ENCODE data around the gene AP3S2. TPM values are rescaled to one million over a fixed set of nuclear protein-coding genes. Genes with fewer than 3 reads are reported as not detected.

Gene AP3S2
- total RNA-seq, 2 donors from 2014 or later = 32.3 to 57.6 TPM

GRCh38 chr15:89864958-89865739 lies 28.6 kb downstream of the AP3S2 start:
- Histone ChIP-seq H3K27ac (peak overlapping the region; percentile 62 to 93 (median 75)), H3K27me3 (no peaks in the 10 kb centered on the region), H3K9me3 (no peaks in the 10 kb centered on the region), H3K36me3 (replicated peaks in 1 of 2; ENCODE audit: insufficient read depth in 1 of 2, low read depth in 2 of 2) (no peaks in the 10 kb centered on the region), H3K4me1 (peaks cover 73% of the 10 kb centered on the region), H3K4me3 (no peak overlapping the region)
- DNase-seq (peak in 3 of 4 donors; percentile 55 to 71 (median 70)), ATAC-seq (peak; percentile 76)
- intact Hi-C loops (cut with DNase I) = no loop called here
- 21 to 26% methylated on average over 3 of the region's 3 CpGs for WGBS, 2 donors
- peak in 2 of 3 donors; percentile 32 to 50 for TF ChIP-seq POLR2A (IDR thresholded peaks at IDR 0.05)
- peak in 1 of 7 experiments; percentile 12 for TF ChIP-seq CTCF (IDR thresholded peaks at IDR 0.05)

DNA sequence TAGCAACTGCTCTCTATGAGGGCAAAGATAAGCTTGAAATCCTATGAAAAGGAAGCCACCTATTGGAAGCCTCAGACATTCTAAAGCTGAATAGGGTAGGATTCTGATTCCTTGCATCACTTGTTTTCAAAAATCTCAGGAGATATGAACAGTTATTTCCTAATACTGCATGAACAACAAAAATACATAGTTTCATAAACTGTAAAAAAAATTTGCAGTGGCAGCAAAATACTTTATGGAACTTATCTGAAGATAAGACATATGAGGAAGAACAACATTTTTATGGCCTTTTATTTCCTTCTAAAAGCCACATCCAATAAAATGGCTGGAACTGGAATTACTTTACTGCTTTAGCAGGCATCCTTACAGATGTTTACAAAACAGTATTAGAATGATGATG lies 29.9 kb downstream of the AP3S2 start:
- Histone ChIP-seq H3K27me3 (no peaks in the 10 kb centered on the region), H3K9me3 (no peaks in the 10 kb centered on the region), H3K27ac (peak overlapping the region in 3 of 4 donors; percentile 62 to 93 (median 72)), H3K36me3 (replicated peaks in 1 of 2; ENCODE audit: insufficient read depth in 1 of 2, low read depth in 2 of 2) (no peaks in the 10 kb centered on the region), H3K4me3 (no peak overlapping the region), H3K4me1 (peaks cover 78% of the 10 kb centered on the region)
- no peak for DNase-seq
- ATAC-seq = no peak
- intact Hi-C loops (cut with DNase I) = no loop called here
- no peak for TF ChIP-seq POLR2A (IDR thresholded peaks at IDR 0.05)
- TF ChIP-seq CTCF (IDR thresholded peaks at IDR 0.05) = no peak

- no peaks in the 10 kb centered on the region for H3K9me3 ChIP-seq
- H3K36me3 ChIP-seq (replicated peaks in 1 of 2; ENCODE audit: insufficient read depth in 1 of 2, low read depth in 2 of 2) = no peaks in the 10 kb centered on the region
- TF ChIP-seq POLR2A (IDR thresholded peaks at IDR 0.05) (no peak), CTCF (IDR thresholded peaks at IDR 0.05) (no peak)
- peaks cover 99% of the 10 kb centered on the region for H3K4me1 ChIP-seq
- ATAC-seq = no peak
- WGBS, 2 donors = 16 to 27% methylated on average over 2 of the region's 2 CpGs
- no peak overlapping the region for H3K4me3 ChIP-seq
- peak overlapping the region in 3 of 4 donors; percentile 49 to 93 (median 64) for H3K27ac ChIP-seq
- no peak for DNase-seq
- H3K27me3 ChIP-seq = no peaks in the 10 kb centered on the region
- intact Hi-C loops (cut with DNase I) = no loop called here
Measured at GRCh38 chr15:89860891-89861290, 32.9 kb downstream of the AP3S2 start.

- peak overlapping the region; percentile 20 to 93 (median 56) for H3K27ac ChIP-seq
- TF ChIP-seq POLR2A (IDR thresholded peaks at IDR 0.05) (no peak), CTCF (IDR thresholded peaks at IDR 0.05) (no peak)
Measured at GRCh38 chr15:89860431-89860830, 33.4 kb downstream of the AP3S2 start.

More at GRCh38 chr15:89860431-89860830, 33.4 kb downstream of the AP3S2 start:
- 38 to 39% methylated on average over 3 of the region's 3 CpGs for WGBS, 2 donors
- no peaks in the 10 kb centered on the region for H3K27me3 ChIP-seq
- H3K9me3 ChIP-seq = no peaks in the 10 kb centered on the region
- H3K4me1 ChIP-seq = peaks cover 95% of the 10 kb centered on the region
- ATAC-seq (no peak), DNase-seq (no peak)
- intact Hi-C loops (cut with DNase I) = no loop called here
- H3K36me3 ChIP-seq (replicated peaks in 1 of 2; ENCODE audit: insufficient read depth in 1 of 2, low read depth in 2 of 2) = no peaks in the 10 kb centered on the region
- H3K4me3 ChIP-seq = no peak overlapping the region
